Right lobe of liver (tissue), 6 donors: ENCODE results near the gene RERE. TPM values are rescaled to one million over a fixed set of nuclear protein-coding genes. Genes with fewer than 3 reads are reported as not detected.

ENCODE experiments used
- ATAC-seq, 4 donors: fragments of 200-7000 bp; cut with Tn5 transposase; one replicate each; pipeline ENCODE4 v1.9.1; 2020; ENCODE audit warnings: mild to moderate bottlenecking in 4 of 4, moderate library complexity in 4 of 4
- DNase-seq, 3 donors: peaks; one replicate each; pipeline ENCODE4 v3.0.0-alpha.2; 2020
- H3K27ac ChIP-seq, 3 donors: fragments of 200-600 bp; one replicate each; pipeline ENCODE4 v1.8.0; 2022
- H3K27me3 ChIP-seq, 2 donors: fragments of 200-600 bp; one replicate each; pipeline ENCODE4 v1.8.0; 2022
- H3K36me3 ChIP-seq, 4 donors: fragments of 200-600 bp; sonication (generic) in 1 of 4; one replicate each; pipeline versions ENCODE4 v1.5.1 to v1.8.0; 2017 to 2022; ENCODE audit warnings: control low read depth in 1 of 4
- H3K4me1 ChIP-seq, 4 donors: fragments of 200-600 bp; sonication (generic) in 1 of 4; one replicate each; pipeline versions ENCODE4 v1.5.1 to v1.8.0; 2017 to 2022; ENCODE audit warnings: control low read depth in 1 of 4
- H3K4me3 ChIP-seq, 3 donors: fragments of 200-600 bp; one replicate each; pipeline ENCODE4 v1.8.0; 2022
- H3K9me3 ChIP-seq, 4 donors: fragments of 200-600 bp; sonication (generic) in 1 of 4; one replicate each; pipeline versions ENCODE4 v1.5.1 to v1.8.0; 2017 to 2022; ENCODE audit warnings: control low read depth in 1 of 4
- CTCF ChIP-seq, 4 donors: fragments of 200-600 bp in 3 of 4; fragments of 450-650 bp in 1 of 4; IDR thresholded peaks; one replicate each; pipeline versions ENCODE4 v1.5.1 to v1.8.0; 2016 to 2022; ENCODE audit warnings: antibody characterized with exemption in 4 of 4, mild to moderate bottlenecking in 2 of 4
- POLR2A ChIP-seq: fragments of 450-650 bp; IDR thresholded peaks from one replicate; pipeline ENCODE4 v1.6.1; 2017; ENCODE audit warnings: antibody characterized with exemption, mild to moderate bottlenecking
- WGBS: methylation state at CpG from one replicate; pipeline ENCODE4 v1.1.6; 2018; ENCODE audit warnings: low coverage, low lambda C conversion rate; ENCODE audit not compliant: insufficient coverage; ENCODE audit errors: missing lambda C conversion rate; 5-methylcytosine and 5-hydroxymethylcytosine counted together
- intact Hi-C, 2 donors: fragments of 100-400 bp; cut with DNase I; formaldehyde crosslinking; loops; one replicate each; pipeline versions ENCODE4 v1.11.2 to v1.14.1; 2022
- total RNA-seq, 6 experiments: library from RNA; depleted of rRNA in 2 of 6; stranded (reverse); fragments of >200 nt in 2 of 6; fragmentation: NEBNext Ultra II Directional in 3 of 6; extraction: Animal tissue kit (Norgen Biotek cat#: 25700) in 3 of 6; gene quantifications; one replicate each; pipeline versions ENCODE4 v1.1.0 to v1.2.4, GENCODE V29; 2016 to 2023
- donor health status: DM: no; HTN: yes; CAD: no.
- donor health status: DM: no; HTN: no; CAD: no.
- donor health status: DM: no; HTN: no; CAD: no.
- donor health status: DM: no; HTN: yes; CAD: no.
- donor health status: DM: no; HTN: yes; CAD: no.

Gene RERE
- total RNA-seq, 6 experiments from 2014 or later, result 17.5 to 38.4 (median 25.0) TPM

- H3K9me3 ChIP-seq, result no peaks in the 10 kb centered on the region
- WGBS, result 85% methylated on average over 3 of the region's 3 CpGs
- no peak overlapping the region for H3K4me3 ChIP-seq
- ATAC-seq, result no peak
- intact Hi-C loops, result no loop called here
- H3K36me3 ChIP-seq, result no peaks in the 10 kb centered on the region
- no peak for TF ChIP-seq CTCF (IDR thresholded peaks at IDR 0.05)
- TF ChIP-seq POLR2A, result no peak
- no peak overlapping the region for H3K27ac ChIP-seq
- H3K4me1 ChIP-seq, result peaks cover 0 to 7% (median 0%) of the 10 kb centered on the region in 4 donors
- DNase-seq, result no peak
- H3K27me3 ChIP-seq, result no peaks in the 10 kb centered on the region
Observed at GRCh38 chr1:8441426-8441825, 376.0 kb downstream of the RERE start.

- H3K36me3 ChIP-seq, result no peaks in the 10 kb centered on the region
- no peak overlapping the region for H3K27ac ChIP-seq
- H3K9me3 ChIP-seq, result no peaks in the 10 kb centered on the region
- TF ChIP-seq CTCF (IDR thresholded peaks at IDR 0.05), result peak in 1 of 4 donors; percentile 11
- no peak for TF ChIP-seq POLR2A
- H3K4me1 ChIP-seq, result peaks cover 0 to 7% (median 0%) of the 10 kb centered on the region in 4 donors
- H3K4me3 ChIP-seq, result no peak overlapping the region
- intact Hi-C loops, result no loop called here
- peak; percentile 77 to 91 (median 86) for ATAC-seq
- DNase-seq, result peak; percentile 68 to 78 (median 78)
- no peaks in the 10 kb centered on the region for H3K27me3 ChIP-seq
- WGBS, result 32% methylated on average over 8 of the region's 8 CpGs
Observed at GRCh38 chr1:8439015-8439702, 378.3 kb downstream of the RERE start.

GRCh38 chr1:8438489-8438888 is 379.0 kb downstream of the RERE start:
- Histone ChIP-seq H3K9me3 (no peaks in the 10 kb centered on the region), H3K27me3 (no peaks in the 10 kb centered on the region), H3K4me1 (peaks cover 0 to 7% (median 0%) of the 10 kb centered on the region in 4 donors), H3K4me3 (no peak overlapping the region), H3K27ac (no peak overlapping the region), H3K36me3 (no peaks in the 10 kb centered on the region)
- TF ChIP-seq CTCF (IDR thresholded peaks at IDR 0.05) (no peak), POLR2A (no peak)
- 61% methylated on average over 4 of the region's 4 CpGs for whole genome bisulfite sequencing
- intact Hi-C loops, result no loop called here
- DNase-seq, result no peak
- ATAC-seq, result no peak

- Histone ChIP-seq H3K4me3 (no peak overlapping the region), H3K27me3 (no peaks in the 10 kb centered on the region), H3K9me3 (no peaks in the 10 kb centered on the region), H3K27ac (no peak overlapping the region), H3K36me3 (no peaks in the 10 kb centered on the region), H3K4me1 (peaks cover 0 to 7% (median 0%) of the 10 kb centered on the region in 4 donors)
- ATAC-seq (no peak), DNase-seq (no peak)
- intact Hi-C loops, result no loop called here
- 100% methylated on average over 3 of the region's 4 CpGs for WGBS
- TF ChIP-seq CTCF (IDR thresholded peaks at IDR 0.05) (no peak), POLR2A (no peak)
Observed at GRCh38 chr1:8437347-8437746, 380.1 kb downstream of the RERE start.
